ENCODE results near the gene CRAMP1.

- TF ChIP-seq CTCF (IDR thresholded peaks at IDR 0.05), result no peak
- TF ChIP-seq POLR2A (IDR thresholded peaks at IDR 0.05), result no peak
Measured at GRCh38 chr16:1601489-1601888, 10.7 kb upstream of the CRAMP1 start.
